Measurements from ENCODE around the gene RAPGEF2.

GRCh38 chr4:159344877-159345276 is 242.0 kb downstream of the RAPGEF2 start:
- TF ChIP-seq POLR2AphosphoS5 (IDR thresholded peaks at IDR 0.05; ENCODE audit: insufficient read depth, low read depth, low read length) (no peak), POLR2A (IDR thresholded peaks at IDR 0.05; ENCODE audit: low read depth, low read length) (no peak), JUN (IDR thresholded peaks at IDR 0.05; ENCODE audit: borderline replicate concordance, insufficient read depth, insufficient read length, low read depth) (no peak), EZH2 (IDR thresholded peaks at IDR 0.05; ENCODE audit: borderline replicate concordance, low read depth, low read length, severe bottlenecking) (no peak)
- TF ChIP-seq, protein P1, sequence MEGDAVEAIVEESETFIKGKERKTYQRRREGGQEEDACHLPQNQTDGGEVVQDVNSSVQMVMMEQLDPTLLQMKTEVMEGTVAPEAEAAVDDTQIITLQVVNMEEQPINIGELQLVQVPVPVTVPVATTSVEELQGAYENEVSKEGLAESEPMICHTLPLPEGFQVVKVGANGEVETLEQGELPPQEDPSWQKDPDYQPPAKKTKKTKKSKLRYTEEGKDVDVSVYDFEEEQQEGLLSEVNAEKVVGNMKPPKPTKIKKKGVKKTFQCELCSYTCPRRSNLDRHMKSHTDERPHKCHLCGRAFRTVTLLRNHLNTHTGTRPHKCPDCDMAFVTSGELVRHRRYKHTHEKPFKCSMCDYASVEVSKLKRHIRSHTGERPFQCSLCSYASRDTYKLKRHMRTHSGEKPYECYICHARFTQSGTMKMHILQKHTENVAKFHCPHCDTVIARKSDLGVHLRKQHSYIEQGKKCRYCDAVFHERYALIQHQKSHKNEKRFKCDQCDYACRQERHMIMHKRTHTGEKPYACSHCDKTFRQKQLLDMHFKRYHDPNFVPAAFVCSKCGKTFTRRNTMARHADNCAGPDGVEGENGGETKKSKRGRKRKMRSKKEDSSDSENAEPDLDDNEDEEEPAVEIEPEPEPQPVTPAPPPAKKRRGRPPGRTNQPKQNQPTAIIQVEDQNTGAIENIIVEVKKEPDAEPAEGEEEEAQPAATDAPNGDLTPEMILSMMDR (IDR thresholded peaks at IDR 0.05; ENCODE audit: extremely low read depth in 1 of 2, insufficient read depth in 1 of 2, low read depth in 1 of 2, low read length in 2 of 2): no peak
